ENCODE data around the gene MPPED2.

DNA sequence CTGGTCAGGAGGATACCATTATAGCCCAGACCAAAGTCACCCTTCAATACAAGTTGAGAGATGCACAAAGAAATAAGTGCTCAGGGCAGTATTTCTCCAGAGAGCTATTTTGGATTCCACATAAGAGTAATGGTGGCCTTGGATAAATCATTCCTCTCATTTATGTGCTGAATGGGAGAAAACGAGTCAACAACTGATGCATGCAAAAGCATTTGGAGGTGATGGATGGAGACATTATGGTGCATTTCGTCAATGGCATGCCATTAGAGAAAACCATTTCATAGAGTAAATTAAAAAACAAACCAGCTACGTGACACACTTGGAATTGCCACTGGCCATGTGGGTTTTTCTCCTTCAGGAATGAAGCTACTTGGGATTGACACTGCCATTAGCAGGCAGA lies 182.0 kb downstream of the MPPED2 start:
- TF ChIP-seq, protein P1, sequence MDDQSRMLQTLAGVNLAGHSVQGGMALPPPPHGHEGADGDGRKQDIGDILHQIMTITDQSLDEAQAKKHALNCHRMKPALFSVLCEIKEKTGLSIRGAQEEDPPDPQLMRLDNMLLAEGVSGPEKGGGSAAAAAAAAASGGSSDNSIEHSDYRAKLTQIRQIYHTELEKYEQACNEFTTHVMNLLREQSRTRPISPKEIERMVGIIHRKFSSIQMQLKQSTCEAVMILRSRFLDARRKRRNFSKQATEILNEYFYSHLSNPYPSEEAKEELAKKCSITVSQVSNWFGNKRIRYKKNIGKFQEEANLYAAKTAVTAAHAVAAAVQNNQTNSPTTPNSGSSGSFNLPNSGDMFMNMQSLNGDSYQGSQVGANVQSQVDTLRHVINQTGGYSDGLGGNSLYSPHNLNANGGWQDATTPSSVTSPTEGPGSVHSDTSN (CRISPR knock-in tag; IDR thresholded peaks at IDR 0.05; ENCODE audit: borderline replicate concordance) = no peak
- no peak for TF ChIP-seq ZNF790 (CRISPR knock-in tag; IDR thresholded peaks at IDR 0.05; ENCODE audit: borderline replicate concordance)
- no peak for TF ChIP-seq HBP1 (CRISPR knock-in tag; IDR thresholded peaks at IDR 0.05; ENCODE audit: low read depth)
- TF ChIP-seq GABPA (IDR thresholded peaks at IDR 0.05; ENCODE audit: low read depth, low read length) = no peak
- no peak for TF ChIP-seq GABPA (CRISPR knock-in tag; IDR thresholded peaks at IDR 0.05; ENCODE audit: low read depth)
- TF ChIP-seq RNF2 (conservative IDR thresholded peaks at IDR 0.05; ENCODE audit: low read depth) = no peak
- no peak for TF ChIP-seq TGIF2 (CRISPR knock-in tag; IDR thresholded peaks at IDR 0.05)
- TF ChIP-seq CCAR2 (optimal IDR thresholded peaks at IDR 0.05; ENCODE audit: low read depth, low read length) = no peak
- TF ChIP-seq, protein P2, sequence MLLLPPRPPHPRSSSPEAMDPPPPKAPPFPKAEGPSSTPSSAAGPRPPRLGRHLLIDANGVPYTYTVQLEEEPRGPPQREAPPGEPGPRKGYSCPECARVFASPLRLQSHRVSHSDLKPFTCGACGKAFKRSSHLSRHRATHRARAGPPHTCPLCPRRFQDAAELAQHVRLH (CRISPR knock-in tag; IDR thresholded peaks at IDR 0.05; ENCODE audit: borderline replicate concordance, low read depth) = no peak
- TF ChIP-seq HMGXB4 (CRISPR knock-in tag; IDR thresholded peaks at IDR 0.05; ENCODE audit: borderline replicate concordance in 1 of 2, low read depth in 1 of 2) = no peak
- TF ChIP-seq, protein P3, sequence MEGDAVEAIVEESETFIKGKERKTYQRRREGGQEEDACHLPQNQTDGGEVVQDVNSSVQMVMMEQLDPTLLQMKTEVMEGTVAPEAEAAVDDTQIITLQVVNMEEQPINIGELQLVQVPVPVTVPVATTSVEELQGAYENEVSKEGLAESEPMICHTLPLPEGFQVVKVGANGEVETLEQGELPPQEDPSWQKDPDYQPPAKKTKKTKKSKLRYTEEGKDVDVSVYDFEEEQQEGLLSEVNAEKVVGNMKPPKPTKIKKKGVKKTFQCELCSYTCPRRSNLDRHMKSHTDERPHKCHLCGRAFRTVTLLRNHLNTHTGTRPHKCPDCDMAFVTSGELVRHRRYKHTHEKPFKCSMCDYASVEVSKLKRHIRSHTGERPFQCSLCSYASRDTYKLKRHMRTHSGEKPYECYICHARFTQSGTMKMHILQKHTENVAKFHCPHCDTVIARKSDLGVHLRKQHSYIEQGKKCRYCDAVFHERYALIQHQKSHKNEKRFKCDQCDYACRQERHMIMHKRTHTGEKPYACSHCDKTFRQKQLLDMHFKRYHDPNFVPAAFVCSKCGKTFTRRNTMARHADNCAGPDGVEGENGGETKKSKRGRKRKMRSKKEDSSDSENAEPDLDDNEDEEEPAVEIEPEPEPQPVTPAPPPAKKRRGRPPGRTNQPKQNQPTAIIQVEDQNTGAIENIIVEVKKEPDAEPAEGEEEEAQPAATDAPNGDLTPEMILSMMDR (CRISPR knock-in tag; IDR thresholded peaks at IDR 0.05) = no peak
- TF ChIP-seq FOXP4 (CRISPR knock-in tag; IDR thresholded peaks at IDR 0.05) = no peak
- TF ChIP-seq MAFG (CRISPR knock-in tag; IDR thresholded peaks at IDR 0.05) = no peak
